ENCODE measurements around the gene S100A14. TPM values are rescaled to one million over a fixed set of nuclear protein-coding genes. Genes with fewer than 3 reads are reported as not detected.

The S100A14 gene
- total and polyA plus RNA-seq, 2 of the 4 experiments (the other 2 are of a cell fraction): 0.10 TPM; not detected in 1

GRCh38 chr1:153599847-153600246 is 16.3 kb downstream of the S100A14 start:
- Histone ChIP-seq H3K79me1 (ENCODE audit: low read depth in 1 of 2, low read length in 2 of 2) (peaks cover 5 to 17% of the 10 kb centered on the region in 2 experiments; a peak in 3 of 4 replicates), H2BK20ac (ENCODE audit: low read depth, low read length) (no peak overlapping the region), H3K9ac (ENCODE audit: low read depth, low read length) (no peak overlapping the region), H3K4ac (ENCODE audit: low read depth, low read length) (no peak overlapping the region), H3K36me3 (ENCODE audit: control insufficient read depth, insufficient read depth, low read length) (no peaks in the 10 kb centered on the region), H4K20me1 (ENCODE audit: insufficient read depth, low read length) (no peaks in the 10 kb centered on the region), H4K8ac (ENCODE audit: low read depth in 2 of 2, low read length in 2 of 2) (no peak overlapping the region), H3K4me3 (ENCODE audit: insufficient read depth, low read depth, low read length) (no peak overlapping the region), H3K4me2 (ENCODE audit: low read depth, low read length) (no peak overlapping the region), H3K4me1 (ENCODE audit: control insufficient read depth, insufficient read depth, low read length) (peaks cover 8% of the 10 kb centered on the region), H4K5ac (ENCODE audit: low read depth, low read length) (no peak overlapping the region), H3K14ac (replicated peaks; ENCODE audit: low read depth, low read length) (no peak overlapping the region), H3K27ac (ENCODE audit: insufficient read depth, low read length) (no peak overlapping the region), H2BK5ac (ENCODE audit: low read depth, low read length, poor library complexity, severe bottlenecking) (no peak overlapping the region), H2BK15ac (ENCODE audit: low read depth, low read length) (no peak overlapping the region), H2AFZ (replicated peaks; ENCODE audit: low read length, poor library complexity) (no peak overlapping the region), H3K9me1 (ENCODE audit: insufficient read depth, low read length) (no peaks in the 10 kb centered on the region; the same call in none of the 2 replicates), H3K9me3 (ENCODE audit: control insufficient read depth, insufficient read depth, low read length) (no peaks in the 10 kb centered on the region), H4K91ac (ENCODE audit: insufficient read depth, low read depth, low read length) (no peak overlapping the region), H3K27me3 (ENCODE audit: control insufficient read depth, insufficient read depth, low read length) (no peaks in the 10 kb centered on the region), H3K18ac (ENCODE audit: low read depth, low read length) (no peak overlapping the region), H3K23ac (ENCODE audit: low read depth, low read length) (no peak overlapping the region), H2BK120ac (ENCODE audit: low read depth, low read length) (no peak overlapping the region), H2AK9ac (replicated peaks; ENCODE audit: low read depth, low read length, poor library complexity) (no peak overlapping the region), H2AK5ac (ENCODE audit: low read depth, low read length) (no peak overlapping the region), H3K56ac (ENCODE audit: extremely low read depth, insufficient read depth, low read length) (no peak overlapping the region)
- intact Hi-C loops (cut with micrococcal nuclease) (no loop called here), in situ Hi-C loops (cut with MboI; ENCODE audit: low sequenced_read_pairs) (no loop called here), dilution Hi-C loops (cut with HindIII; ENCODE audit: low sequenced_read_pairs, unreplicated experiment) (no loop called here)
- ChIA-PET CTCF (interaction anchor here (0.6 kb wide), 1 partner anchor 89 kb away, joined by 5 read pairs; no protein-coding TSS in a partner anchor), POLR2A (ENCODE audit: unreplicated experiment) (no interaction called here)
- TF ChIP-seq MXI1 (IDR thresholded peaks at IDR 0.05; ENCODE audit: borderline replicate concordance, low read depth, low read length) (no peak), BHLHE40 (IDR thresholded peaks at IDR 0.05; ENCODE audit: low read depth, low read length) (no peak), MAZ (IDR thresholded peaks at IDR 0.05; ENCODE audit: borderline replicate concordance, low read depth, low read length) (no peak), RCOR1 (IDR thresholded peaks at IDR 0.05; ENCODE audit: insufficient replicate concordance, low read length) (no peak), SMC3 (IDR thresholded peaks at IDR 0.05; ENCODE audit: low read depth, low read length) (no peak), RFX5 (IDR thresholded peaks at IDR 0.05; ENCODE audit: low read depth, low read length) (no peak), FOS (IDR thresholded peaks at IDR 0.05; ENCODE audit: low read depth, low read length) (no peak), POLR2A (IDR thresholded peaks at IDR 0.05; ENCODE audit: low read depth, low read length) (no peak)
- TF ChIP-seq, protein P1, sequence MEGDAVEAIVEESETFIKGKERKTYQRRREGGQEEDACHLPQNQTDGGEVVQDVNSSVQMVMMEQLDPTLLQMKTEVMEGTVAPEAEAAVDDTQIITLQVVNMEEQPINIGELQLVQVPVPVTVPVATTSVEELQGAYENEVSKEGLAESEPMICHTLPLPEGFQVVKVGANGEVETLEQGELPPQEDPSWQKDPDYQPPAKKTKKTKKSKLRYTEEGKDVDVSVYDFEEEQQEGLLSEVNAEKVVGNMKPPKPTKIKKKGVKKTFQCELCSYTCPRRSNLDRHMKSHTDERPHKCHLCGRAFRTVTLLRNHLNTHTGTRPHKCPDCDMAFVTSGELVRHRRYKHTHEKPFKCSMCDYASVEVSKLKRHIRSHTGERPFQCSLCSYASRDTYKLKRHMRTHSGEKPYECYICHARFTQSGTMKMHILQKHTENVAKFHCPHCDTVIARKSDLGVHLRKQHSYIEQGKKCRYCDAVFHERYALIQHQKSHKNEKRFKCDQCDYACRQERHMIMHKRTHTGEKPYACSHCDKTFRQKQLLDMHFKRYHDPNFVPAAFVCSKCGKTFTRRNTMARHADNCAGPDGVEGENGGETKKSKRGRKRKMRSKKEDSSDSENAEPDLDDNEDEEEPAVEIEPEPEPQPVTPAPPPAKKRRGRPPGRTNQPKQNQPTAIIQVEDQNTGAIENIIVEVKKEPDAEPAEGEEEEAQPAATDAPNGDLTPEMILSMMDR (conservative IDR thresholded peaks at IDR 0.05; ENCODE audit: low read depth, low read length): no peak
- no CpG with 5 or more reads among the region's 7 CpGs for WGBS, 2 experiments (ENCODE audit: extremely low coverage in 2 of 2, insufficient read length in 1 of 2)
- ATAC-seq (ENCODE audit: low read depth) (no peak), DNase-seq (no peak)
- BruUV-seq (replicated peaks): no TSS peak
